Vagina (tissue), 2 donors: ENCODE data around the gene SNED1.

Source experiments
- POLR2A ChIP-seq, 2 donors: fragments of 450-650 bp; IDR thresholded peaks; one replicate each; pipeline ENCODE4 v1.6.1; 2017; ENCODE audit warnings: antibody characterized with exemption in 2 of 2, mild to moderate bottlenecking in 2 of 2, moderate library complexity in 2 of 2
- TF ChIP-seq, protein P1 (sequence below), 3 experiments: fragments of 450-650 bp in 2 of 3; fragments of 200-600 bp in 1 of 3; sonication (generic) in 1 of 3; IDR thresholded peaks; one replicate each; pipeline ENCODE4 v1.5.1; 2017 to 2019; ENCODE audit warnings: antibody characterized with exemption in 3 of 3, mild to moderate bottlenecking in 2 of 3, moderate library complexity in 2 of 3

DNA sequence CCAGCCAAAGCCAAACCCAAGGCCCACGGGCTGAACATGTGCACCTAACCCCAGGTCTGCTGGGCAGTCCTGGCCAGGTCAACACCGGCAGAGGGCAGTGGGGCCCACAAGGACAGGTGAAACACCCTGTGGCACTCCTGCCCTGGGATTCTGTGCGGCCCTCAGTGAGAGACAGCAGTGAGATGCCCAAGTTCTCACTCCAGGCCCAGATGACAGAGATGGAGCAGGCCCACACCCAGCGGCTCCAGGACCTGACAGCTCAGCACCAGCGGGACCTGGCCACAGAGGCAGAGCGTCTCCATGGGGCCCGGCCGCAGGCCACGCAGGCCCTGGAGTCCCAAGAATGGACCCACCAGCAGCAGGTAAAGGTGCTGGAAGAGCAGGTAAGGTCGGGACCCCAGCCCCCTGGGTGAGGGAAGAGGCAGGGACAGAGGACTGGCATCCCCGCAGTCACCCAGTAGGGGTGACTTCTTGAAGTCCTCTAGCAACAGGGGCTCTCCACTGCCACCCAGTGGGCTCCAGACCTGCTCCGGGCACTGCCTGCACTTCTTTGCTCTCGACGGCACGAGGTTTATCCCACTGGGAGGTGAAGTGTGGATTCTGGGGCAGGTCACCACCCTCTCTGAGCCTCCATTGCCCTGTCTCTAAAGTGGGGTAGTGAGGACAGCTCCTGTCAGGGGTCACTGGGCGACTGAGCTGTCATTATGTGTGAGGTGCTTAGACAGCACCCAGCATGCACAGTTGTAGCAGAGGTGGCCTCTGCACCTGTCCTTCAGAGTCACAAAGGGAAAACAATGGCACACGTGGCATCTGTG lies 8.8 kb upstream of the SNED1 start:
- TF ChIP-seq, protein P1, sequence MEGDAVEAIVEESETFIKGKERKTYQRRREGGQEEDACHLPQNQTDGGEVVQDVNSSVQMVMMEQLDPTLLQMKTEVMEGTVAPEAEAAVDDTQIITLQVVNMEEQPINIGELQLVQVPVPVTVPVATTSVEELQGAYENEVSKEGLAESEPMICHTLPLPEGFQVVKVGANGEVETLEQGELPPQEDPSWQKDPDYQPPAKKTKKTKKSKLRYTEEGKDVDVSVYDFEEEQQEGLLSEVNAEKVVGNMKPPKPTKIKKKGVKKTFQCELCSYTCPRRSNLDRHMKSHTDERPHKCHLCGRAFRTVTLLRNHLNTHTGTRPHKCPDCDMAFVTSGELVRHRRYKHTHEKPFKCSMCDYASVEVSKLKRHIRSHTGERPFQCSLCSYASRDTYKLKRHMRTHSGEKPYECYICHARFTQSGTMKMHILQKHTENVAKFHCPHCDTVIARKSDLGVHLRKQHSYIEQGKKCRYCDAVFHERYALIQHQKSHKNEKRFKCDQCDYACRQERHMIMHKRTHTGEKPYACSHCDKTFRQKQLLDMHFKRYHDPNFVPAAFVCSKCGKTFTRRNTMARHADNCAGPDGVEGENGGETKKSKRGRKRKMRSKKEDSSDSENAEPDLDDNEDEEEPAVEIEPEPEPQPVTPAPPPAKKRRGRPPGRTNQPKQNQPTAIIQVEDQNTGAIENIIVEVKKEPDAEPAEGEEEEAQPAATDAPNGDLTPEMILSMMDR (IDR thresholded peaks at IDR 0.05): no peak
- TF ChIP-seq POLR2A (IDR thresholded peaks at IDR 0.05): no peak
